Activated B cell treated with CpG ODN at 0.5 μM for 24 hours (primary cell): ENCODE measurements around the gene APH1B. TPM values are rescaled to one million over a fixed set of nuclear protein-coding genes. Genes with fewer than 3 reads are reported as not detected.

Experiments used
- ATAC-seq: fragments of 200-7000 bp; cut with Tn5 transposase; one replicate; pipeline ENCODE4 v1.10.0; 2021; ENCODE audit warnings: low read depth, mild to moderate bottlenecking, moderate library complexity
- CTCF ChIA-PET: fragments of 350-600 bp; sonication (Branson Sonifier 250); formaldehyde crosslinking; loops from one replicate; lab custom pipeline; 2021; ENCODE audit warnings: antibody characterized with exemption; lab: Charles Lee
- POLR2A ChIA-PET: fragments of 350-600 bp; sonication (Branson Sonifier 250); formaldehyde crosslinking; loops from one replicate; lab custom pipeline; 2021; ENCODE audit warnings: antibody characterized with exemption; lab: Charles Lee
- DNase-seq: peaks from one replicate; pipeline ENCODE4 v3.0.0; 2022
- H3K27ac Mint-ChIP-seq: one replicate; pipeline ENCODE4 v1.8.0; 2020; ENCODE audit warnings: mixed read lengths
- H3K27me3 Mint-ChIP-seq: one replicate; pipeline ENCODE4 v1.8.0; 2021; ENCODE audit warnings: mixed read lengths
- H3K36me3 Mint-ChIP-seq: one replicate; pipeline ENCODE4 v1.8.0; 2021; ENCODE audit warnings: low read depth, mixed read lengths
- H3K4me1 Mint-ChIP-seq: one replicate; pipeline ENCODE4 v1.8.0; 2021; ENCODE audit warnings: mixed read lengths
- H3K4me3 Mint-ChIP-seq: one replicate; pipeline ENCODE4 v1.8.0; 2020; ENCODE audit warnings: mild to moderate bottlenecking, mixed read lengths
- H3K9me3 Mint-ChIP-seq: one replicate; pipeline ENCODE4 v1.8.0; 2020; ENCODE audit warnings: mixed read lengths
- CTCF ChIP-seq: fragments of 200-600 bp; IDR thresholded peaks from one replicate; pipeline ENCODE4 v1.8.0; 2022; ENCODE audit warnings: antibody characterized with exemption, mild to moderate bottlenecking
- intact Hi-C: fragments of 100-400 bp; cut with micrococcal nuclease; formaldehyde crosslinking; loops from one replicate; pipeline ENCODE4 v1.15.1; 2024
- total RNA-seq: library from RNA; stranded (reverse); gene quantifications from 2 replicates; pipeline ENCODE4 v1.2.3, GENCODE V29; 2022

The APH1B gene
- total RNA-seq, 1 donor from 2014 or later, result 22.1 TPM

GRCh38 chr15:63350178-63350621 is 72.8 kb downstream of the APH1B start:
- intact Hi-C loops, result no loop called here
- CTCF ChIA-PET, result no interaction called here

GRCh38 chr15:63351170-63351569 is 73.8 kb downstream of the APH1B start:
- peaks cover 22% of the 10 kb centered on the region for H3K4me1 Mint-ChIP-seq
- ChIA-PET CTCF (no interaction called here), POLR2A (no interaction called here)
- H3K27me3 Mint-ChIP-seq, result no peaks in the 10 kb centered on the region
- intact Hi-C loops, result no loop called here
- no peaks in the 10 kb centered on the region for H3K36me3 Mint-ChIP-seq
- no peaks in the 10 kb centered on the region for H3K9me3 Mint-ChIP-seq
- no peak for TF ChIP-seq CTCF
- DNase-seq (no peak), ATAC-seq (no peak)
- H3K4me3 Mint-ChIP-seq, result no peak overlapping the region
- H3K27ac Mint-ChIP-seq, result no peak overlapping the region

More at GRCh38 chr15:63350178-63350621, 72.8 kb downstream of the APH1B start:
- ATAC-seq (no peak), DNase-seq (no peak)
- POLR2A ChIA-PET, result no interaction called here
- H3K27me3 Mint-ChIP-seq, result no peaks in the 10 kb centered on the region
- H3K27ac Mint-ChIP-seq, result no peak overlapping the region
- no peaks in the 10 kb centered on the region for H3K36me3 Mint-ChIP-seq
- no peaks in the 10 kb centered on the region for H3K9me3 Mint-ChIP-seq
- no peak for TF ChIP-seq CTCF
- H3K4me1 Mint-ChIP-seq, result peaks cover 18% of the 10 kb centered on the region
- no peak overlapping the region for H3K4me3 Mint-ChIP-seq

GRCh38 chr15:63352808-63353207 is 75.4 kb downstream of the APH1B start:
- CTCF ChIA-PET, result no interaction called here
- H3K27ac Mint-ChIP-seq, result no peak overlapping the region

GRCh38 chr15:63353261-63353660 is 75.9 kb downstream of the APH1B start:
- POLR2A ChIA-PET, result no interaction called here
- H3K9me3 Mint-ChIP-seq, result no peaks in the 10 kb centered on the region
- no peaks in the 10 kb centered on the region for H3K36me3 Mint-ChIP-seq
- H3K4me1 Mint-ChIP-seq, result peaks cover 13% of the 10 kb centered on the region
- TF ChIP-seq CTCF, result no peak
- ATAC-seq (no peak), DNase-seq (no peak)
- no peak overlapping the region for H3K27ac Mint-ChIP-seq
- peaks cover 1% of the 10 kb centered on the region for H3K27me3 Mint-ChIP-seq
- intact Hi-C loops, result no loop called here
- no peak overlapping the region for H3K4me3 Mint-ChIP-seq
- CTCF ChIA-PET, result no interaction called here

More at GRCh38 chr15:63352808-63353207, 75.4 kb downstream of the APH1B start:
- no peaks in the 10 kb centered on the region for H3K9me3 Mint-ChIP-seq
- DNase-seq (no peak), ATAC-seq (no peak)
- intact Hi-C loops, result no loop called here
- H3K36me3 Mint-ChIP-seq, result no peaks in the 10 kb centered on the region
- no peak overlapping the region for H3K4me3 Mint-ChIP-seq
- H3K4me1 Mint-ChIP-seq, result peaks cover 17% of the 10 kb centered on the region
- POLR2A ChIA-PET, result no interaction called here
- H3K27me3 Mint-ChIP-seq, result no peaks in the 10 kb centered on the region
- TF ChIP-seq CTCF, result no peak

GRCh38 chr15:63353887-63354286 is 76.5 kb downstream of the APH1B start:
- peaks cover 1% of the 10 kb centered on the region for H3K27me3 Mint-ChIP-seq
- ChIA-PET POLR2A (no interaction called here), CTCF (no interaction called here)
- no peak overlapping the region for H3K27ac Mint-ChIP-seq
- ATAC-seq (no peak), DNase-seq (no peak)
- no peaks in the 10 kb centered on the region for H3K36me3 Mint-ChIP-seq
- intact Hi-C loops, result no loop called here
- TF ChIP-seq CTCF, result no peak
- H3K9me3 Mint-ChIP-seq, result no peaks in the 10 kb centered on the region
- peaks cover 7% of the 10 kb centered on the region for H3K4me1 Mint-ChIP-seq
- no peak overlapping the region for H3K4me3 Mint-ChIP-seq
